HUES64 (cell line): ENCODE data around the gene SNTG2.

ENCODE experiments used
- H3K27ac ChIP-seq: 2 replicates; pipeline ENCODE4 v1.7.0; 2013; ENCODE audit warnings: low read depth, low read length, inconsistent platforms
- H3K27me3 ChIP-seq: 2 replicates; pipeline ENCODE4 v1.6.1; 2013; ENCODE audit warnings: mild to moderate bottlenecking, low read length; ENCODE audit not compliant: insufficient read depth
- H3K36me3 ChIP-seq: 2 replicates; pipeline ENCODE4 v1.6.1; 2013; ENCODE audit warnings: mild to moderate bottlenecking, low read length; ENCODE audit not compliant: insufficient read depth
- H3K4me1 ChIP-seq: 2 replicates; pipeline ENCODE4 v1.6.1; 2013; ENCODE audit warnings: mild to moderate bottlenecking, low read length, moderate library complexity; ENCODE audit not compliant: insufficient read depth
- H3K4me3 ChIP-seq: 2 replicates; pipeline ENCODE4 v1.5.1; 2013; ENCODE audit warnings: mild to moderate bottlenecking, low read length, moderate library complexity
- H3K9ac ChIP-seq: 2 replicates; pipeline ENCODE4 v1.6.1; 2013; ENCODE audit warnings: mild to moderate bottlenecking, low read depth, low read length
- H3K9me3 ChIP-seq: 2 replicates; pipeline ENCODE4 v1.6.1; 2013; ENCODE audit warnings: low read depth, low read length; ENCODE audit not compliant: insufficient read depth
- WGBS: fragments of 150-250, 120-280 bp; methylation state at CpG from one replicate; pipeline ENCODE4 v1.1.7; 2013; ENCODE audit warnings: missing lambda C conversion rate; 5-methylcytosine and 5-hydroxymethylcytosine counted together

SNTG2 gene

DNA sequence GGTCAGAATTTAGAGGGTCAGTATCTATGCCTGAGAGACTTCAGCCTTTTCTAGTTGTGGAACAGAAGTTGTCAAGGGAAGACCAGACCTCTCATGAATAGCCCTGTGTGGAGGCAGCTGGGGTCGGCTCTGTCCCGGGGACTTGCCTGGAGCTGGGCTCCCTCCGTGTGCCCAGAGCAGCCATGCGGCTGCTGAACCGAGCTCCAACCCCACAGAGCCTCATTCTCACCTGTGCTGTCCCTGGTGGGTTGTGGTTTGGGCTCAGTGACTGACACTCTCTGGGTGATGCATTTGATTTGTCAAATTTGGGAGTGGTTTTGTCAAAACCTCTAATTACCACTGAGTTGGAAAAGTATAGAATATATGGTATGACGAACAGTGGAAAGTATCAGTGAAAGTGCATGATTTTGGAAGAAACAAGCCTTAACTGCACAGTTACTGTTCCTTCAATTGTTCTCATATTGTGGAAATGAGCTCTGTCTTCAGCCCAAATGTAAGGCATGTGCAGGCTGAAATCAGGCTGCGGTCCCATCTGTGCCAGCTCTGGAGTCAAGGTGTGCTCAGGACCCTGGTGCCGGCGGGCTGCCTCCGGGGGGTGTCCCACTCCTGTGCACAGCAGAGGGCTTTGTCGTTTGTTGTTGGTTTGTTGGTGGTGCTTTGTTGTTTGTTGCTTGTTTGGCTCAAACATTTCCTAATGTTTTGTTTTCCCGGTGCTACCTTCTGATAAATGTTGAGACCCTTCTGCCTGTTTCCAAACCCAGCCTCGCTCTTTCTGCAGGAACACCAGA, 200.3 kb downstream of the SNTG2 start:
- Histone ChIP-seq H3K27me3 (no peaks in the 10 kb centered on the region), H3K4me1 (no peaks in the 10 kb centered on the region), H3K4me3 (no peak overlapping the region), H3K27ac (no peak overlapping the region), H3K9me3 (no peaks in the 10 kb centered on the region), H3K9ac (no peak overlapping the region), H3K36me3 (no peaks in the 10 kb centered on the region)
- WGBS: 75% methylated on average over 13 of the region's 13 CpGs

DNA sequence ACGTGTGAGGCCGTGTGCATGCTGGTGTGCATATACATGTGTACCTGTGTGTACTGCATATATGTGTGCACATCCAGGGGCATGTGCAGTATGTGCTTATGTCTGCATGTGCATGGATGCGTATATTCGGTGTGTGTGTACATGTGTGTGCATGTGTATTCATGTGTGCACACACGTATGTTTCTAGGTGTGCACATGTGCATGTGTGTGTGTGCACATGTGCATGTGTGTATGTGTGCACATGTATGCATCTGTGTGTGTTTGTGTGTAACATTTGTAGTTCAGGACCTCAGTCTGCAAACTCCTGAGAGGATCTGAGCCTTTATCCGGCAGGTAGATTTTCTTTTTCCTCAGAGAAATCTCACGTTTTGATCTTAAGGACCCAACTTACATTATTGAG, 201.7 kb downstream of the SNTG2 start:
- 94% methylated on average over 5 of the region's 7 CpGs for whole genome bisulfite sequencing
- H3K4me1 ChIP-seq: no peaks in the 10 kb centered on the region
- no peak overlapping the region for H3K4me3 ChIP-seq
- H3K27me3 ChIP-seq: no peaks in the 10 kb centered on the region
- H3K9ac ChIP-seq: no peak overlapping the region
- no peaks in the 10 kb centered on the region for H3K36me3 ChIP-seq
- H3K27ac ChIP-seq: no peak overlapping the region
- H3K9me3 ChIP-seq: no peaks in the 10 kb centered on the region

DNA sequence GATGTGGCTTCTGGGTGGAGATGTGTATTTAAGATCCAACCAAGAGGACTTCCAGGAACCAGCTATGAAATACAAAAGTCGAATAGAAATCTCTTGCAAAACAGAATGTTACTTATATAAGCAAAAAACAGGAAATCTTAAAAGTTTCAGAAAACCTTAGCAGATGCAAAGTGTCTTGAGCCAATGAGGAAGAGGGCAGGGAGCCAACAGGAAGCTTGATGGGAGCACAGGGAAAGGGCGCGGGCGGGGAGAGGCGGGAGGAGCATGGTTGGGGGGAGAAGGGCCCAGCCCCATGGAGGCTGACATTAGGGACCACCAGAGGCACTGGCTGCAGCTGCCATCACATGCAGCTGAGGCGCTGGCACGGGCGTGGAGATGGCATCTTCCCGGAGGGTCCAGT, 203.3 kb downstream of the SNTG2 start:
- Histone ChIP-seq H3K4me1 (no peaks in the 10 kb centered on the region), H3K4me3 (no peak overlapping the region), H3K36me3 (no peaks in the 10 kb centered on the region), H3K27ac (no peak overlapping the region), H3K27me3 (no peaks in the 10 kb centered on the region), H3K9ac (no peak overlapping the region), H3K9me3 (no peaks in the 10 kb centered on the region)
- WGBS: 79% methylated on average over 8 of the region's 9 CpGs

DNA sequence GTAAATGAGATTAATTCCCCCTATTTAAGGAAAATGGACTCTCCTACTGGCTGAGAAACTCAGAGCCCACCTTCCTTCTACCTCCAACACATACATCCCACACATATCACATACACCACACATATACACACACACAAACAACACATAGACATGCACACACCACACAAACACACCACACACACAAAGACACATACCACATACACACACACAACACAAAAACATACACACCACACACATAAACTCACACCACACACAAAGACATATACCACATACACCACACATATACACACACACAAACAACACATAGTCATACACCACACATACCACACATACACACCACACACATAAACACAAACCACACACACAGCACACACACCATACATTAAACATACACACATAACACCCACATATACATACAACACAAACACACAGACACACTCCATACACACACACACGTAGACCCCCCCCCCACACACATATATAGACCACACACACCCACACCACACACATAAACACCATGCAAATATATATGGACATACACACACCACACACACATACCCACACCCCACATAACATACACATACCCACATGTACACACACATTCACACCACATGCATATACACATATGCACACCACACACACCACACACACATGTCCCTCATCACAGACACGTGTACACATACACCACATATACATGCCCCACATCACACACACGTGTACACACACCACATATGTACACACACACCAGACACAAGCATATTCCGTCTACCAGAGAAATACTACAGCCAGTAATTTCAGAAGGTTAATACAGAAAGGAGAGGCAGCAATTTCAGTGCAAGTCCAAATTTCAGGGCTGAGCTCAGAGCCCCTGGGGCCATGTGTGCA, 204.3 kb downstream of the SNTG2 start:
- no peak overlapping the region for H3K4me3 ChIP-seq
- no peak overlapping the region for H3K9ac ChIP-seq
- H3K9me3 ChIP-seq: no peaks in the 10 kb centered on the region
- no peaks in the 10 kb centered on the region for H3K36me3 ChIP-seq
- 91% methylated on average over 4 of the region's 4 CpGs for WGBS
- no peaks in the 10 kb centered on the region for H3K27me3 ChIP-seq
- no peak overlapping the region for H3K27ac ChIP-seq
- no peaks in the 10 kb centered on the region for H3K4me1 ChIP-seq

DNA sequence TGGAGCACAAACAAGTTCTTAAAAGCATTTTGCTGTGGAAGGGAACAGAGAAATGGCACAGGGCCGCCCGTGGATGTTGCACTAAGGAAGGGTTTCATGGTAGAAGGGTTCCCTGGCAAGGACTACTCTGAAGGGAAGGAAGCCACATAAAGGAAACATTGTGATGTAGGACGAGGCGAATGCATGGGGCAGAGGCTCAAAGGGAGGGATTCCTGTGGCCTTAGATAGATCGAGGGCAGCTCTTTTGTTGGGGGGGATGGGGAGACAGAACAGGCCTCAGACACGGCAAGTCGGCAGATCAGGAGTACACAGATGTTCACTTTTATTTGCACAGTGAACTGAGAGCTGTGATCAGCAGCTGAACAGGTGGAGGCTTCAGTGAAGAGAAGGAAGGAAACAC, 205.4 kb downstream of the SNTG2 start:
- WGBS: 86% methylated on average over 7 of the region's 7 CpGs
- Histone ChIP-seq H3K9me3 (no peaks in the 10 kb centered on the region), H3K4me1 (no peaks in the 10 kb centered on the region), H3K27ac (no peak overlapping the region), H3K4me3 (no peak overlapping the region), H3K27me3 (no peaks in the 10 kb centered on the region), H3K36me3 (no peaks in the 10 kb centered on the region), H3K9ac (no peak overlapping the region)

DNA sequence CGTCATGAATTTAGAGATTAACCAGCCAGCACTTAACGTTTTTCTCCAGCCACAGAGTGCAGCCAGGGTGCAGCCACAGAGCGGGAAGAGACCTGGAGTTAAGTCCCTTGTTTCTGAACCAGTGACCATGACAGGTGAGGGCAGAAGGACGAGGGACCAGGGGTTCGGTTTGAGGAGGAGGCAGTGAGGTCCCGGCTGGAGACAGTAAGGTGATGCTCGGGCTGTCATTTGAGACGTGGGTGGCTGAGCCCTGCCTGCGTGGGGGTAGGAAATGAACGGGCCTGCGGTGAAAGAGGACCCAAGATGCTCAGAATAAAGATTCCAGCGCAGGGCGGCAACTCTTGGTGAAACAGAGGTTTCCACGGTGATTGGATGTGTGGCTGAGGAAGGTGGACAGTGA, 205.9 kb downstream of the SNTG2 start:
- Histone ChIP-seq H3K27me3 (no peaks in the 10 kb centered on the region), H3K9ac (no peak overlapping the region)
- 76% methylated on average over 14 of the region's 14 CpGs for WGBS

DNA sequence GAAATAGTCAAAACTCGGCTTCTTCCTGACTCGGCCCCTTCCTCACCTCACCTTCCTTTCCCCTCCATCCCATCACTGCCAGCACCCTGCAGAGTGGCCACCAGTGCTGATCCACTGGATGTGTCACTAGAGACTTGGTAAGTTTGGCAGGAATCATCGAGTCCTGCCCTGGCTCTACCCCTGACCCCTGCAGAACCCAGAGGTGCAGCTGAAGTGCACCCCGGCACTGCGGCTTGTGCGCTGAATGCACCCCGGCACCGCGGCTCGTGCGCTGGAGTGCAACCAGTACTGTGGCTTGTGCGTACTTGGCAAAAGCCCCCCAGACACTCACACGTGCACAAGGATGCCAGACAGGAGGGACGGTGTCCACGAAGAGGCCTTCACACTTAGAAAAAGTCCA, 206.5 kb downstream of the SNTG2 start:
- H3K9ac ChIP-seq: no peak overlapping the region
- H3K27ac ChIP-seq: no peak overlapping the region
- no peaks in the 10 kb centered on the region for H3K9me3 ChIP-seq
- H3K36me3 ChIP-seq: no peaks in the 10 kb centered on the region
- H3K27me3 ChIP-seq: no peaks in the 10 kb centered on the region
- WGBS: 96% methylated on average over 14 of the region's 15 CpGs
- no peaks in the 10 kb centered on the region for H3K4me1 ChIP-seq
- no peak overlapping the region for H3K4me3 ChIP-seq

More for the DNA sequence above, 205.9 kb downstream of the SNTG2 start:
- no peaks in the 10 kb centered on the region for H3K4me1 ChIP-seq
- no peak overlapping the region for H3K4me3 ChIP-seq
- no peaks in the 10 kb centered on the region for H3K9me3 ChIP-seq
- no peak overlapping the region for H3K27ac ChIP-seq
- no peaks in the 10 kb centered on the region for H3K36me3 ChIP-seq

DNA sequence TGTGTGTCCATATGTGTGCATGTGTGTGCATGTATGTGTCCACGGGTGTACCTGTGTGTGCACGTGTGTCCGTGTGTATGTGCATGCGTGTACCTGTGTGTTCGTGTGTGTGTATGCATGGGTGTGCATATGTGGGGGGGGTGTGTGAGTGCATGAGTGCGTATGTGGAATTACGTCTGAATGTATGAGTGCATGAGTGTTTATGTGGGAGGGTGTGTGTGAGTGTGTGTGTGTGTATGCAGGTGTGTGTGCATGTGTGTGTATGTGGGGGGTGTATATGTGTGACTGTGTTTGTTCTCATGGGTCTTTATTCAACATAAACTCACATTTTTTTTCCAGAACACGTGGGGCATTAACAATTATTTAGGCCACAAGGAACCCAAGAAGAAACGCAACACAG, 208.4 kb downstream of the SNTG2 start:
- Histone ChIP-seq H3K36me3 (0 out of 2 replicates have a peak, but pooled peaks cover 2% of the 10 kb centered on the region), H3K27ac (no peak overlapping the region), H3K27me3 (no peaks in the 10 kb centered on the region), H3K4me1 (no peaks in the 10 kb centered on the region), H3K4me3 (no peak overlapping the region), H3K9me3 (no peaks in the 10 kb centered on the region), H3K9ac (no peak overlapping the region)
- WGBS: 84% methylated on average over 9 of the region's 9 CpGs

DNA sequence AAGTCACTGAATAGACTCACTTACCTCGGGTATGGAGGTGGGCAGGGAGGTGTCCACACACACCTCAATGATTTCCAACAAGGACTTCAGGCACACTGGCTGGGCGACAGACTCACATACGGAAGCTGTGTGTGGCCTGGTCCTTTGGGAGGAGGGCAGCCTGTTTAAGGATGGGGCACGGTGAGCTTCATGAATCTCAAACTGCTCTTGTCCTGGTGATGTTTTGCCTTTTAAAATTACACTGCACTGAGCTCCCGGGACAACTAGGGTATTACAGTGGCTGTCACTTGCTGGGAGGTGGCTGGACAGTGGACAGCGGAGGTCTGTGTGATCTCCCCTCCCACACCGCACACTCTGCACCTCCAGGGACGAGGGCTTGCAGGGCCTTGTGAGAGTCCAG, 211.6 kb downstream of the SNTG2 start:
- 97% methylated on average over 8 of the region's 8 CpGs for WGBS
- Histone ChIP-seq H3K9me3 (no peaks in the 10 kb centered on the region), H3K4me1 (no peaks in the 10 kb centered on the region), H3K27me3 (no peaks in the 10 kb centered on the region), H3K4me3 (no peak overlapping the region), H3K36me3 (peaks cover 16% of the 10 kb centered on the region), H3K9ac (no peak overlapping the region), H3K27ac (no peak overlapping the region)

DNA sequence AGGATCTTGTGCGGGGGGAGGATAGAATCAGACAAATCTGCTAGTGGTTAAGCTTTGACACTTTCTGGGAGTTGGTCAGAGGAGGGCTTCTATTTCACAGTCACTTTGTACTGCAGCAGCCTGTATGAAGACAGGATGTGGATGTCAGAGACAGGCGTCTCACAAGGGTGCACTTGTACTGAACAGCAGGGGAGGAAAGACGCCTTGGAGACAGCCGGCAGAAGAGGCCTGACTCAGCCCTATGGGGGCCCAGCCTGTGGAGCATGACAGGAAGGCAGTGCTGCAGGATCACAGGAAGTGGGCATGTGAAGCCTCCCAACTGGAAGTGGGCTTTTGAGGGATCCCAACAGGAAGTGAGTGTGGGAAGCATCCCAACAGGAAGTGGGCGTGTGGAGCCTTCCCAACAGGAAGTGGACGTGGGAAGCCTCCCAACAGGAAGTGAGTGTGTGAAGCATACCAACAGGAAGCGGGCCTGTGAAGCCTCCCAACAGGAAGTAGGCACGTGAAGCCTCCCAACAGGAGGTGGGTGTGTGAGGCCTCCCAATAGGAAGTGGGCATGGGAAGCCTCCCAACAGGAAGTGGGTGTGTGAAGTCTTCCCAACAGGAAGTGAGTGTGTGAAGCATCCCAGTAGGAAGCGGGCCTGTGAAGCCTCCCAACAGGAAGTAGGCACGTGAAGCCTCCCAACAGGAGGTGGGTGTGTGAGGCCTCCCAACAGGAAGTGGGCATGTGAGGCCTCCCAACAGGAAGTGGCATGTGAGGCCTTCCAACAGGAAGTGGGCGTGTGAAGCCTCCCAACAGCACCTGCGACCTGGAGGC, 212.3 kb downstream of the SNTG2 start:
- H3K4me3 ChIP-seq: no peak overlapping the region
- H3K27me3 ChIP-seq: no peaks in the 10 kb centered on the region
- H3K36me3 ChIP-seq: peaks cover 16% of the 10 kb centered on the region
- WGBS: 91% methylated on average over 12 of the region's 12 CpGs
- H3K27ac ChIP-seq: no peak overlapping the region
- H3K9me3 ChIP-seq: no peaks in the 10 kb centered on the region
- H3K9ac ChIP-seq: no peak overlapping the region
- no peaks in the 10 kb centered on the region for H3K4me1 ChIP-seq

DNA sequence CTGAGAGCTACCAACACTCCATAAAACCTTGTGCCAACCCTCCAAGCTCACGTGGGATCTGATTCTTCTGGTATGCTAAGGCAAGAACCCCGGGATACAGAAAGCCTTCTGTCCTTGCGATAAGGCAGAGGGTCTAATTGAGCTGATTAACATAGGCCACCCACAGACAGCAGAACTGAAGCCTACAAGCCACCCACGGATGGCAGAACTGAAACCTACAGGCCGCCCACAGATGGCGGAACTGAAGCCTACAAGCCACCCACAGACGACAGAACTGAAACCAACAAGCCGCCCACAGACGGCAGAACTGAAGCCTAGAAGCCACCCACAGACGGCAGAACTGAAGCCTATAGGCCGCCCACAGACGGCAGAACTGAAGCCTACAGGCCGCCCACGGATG, 216.3 kb downstream of the SNTG2 start:
- Histone ChIP-seq H3K27ac (no peak overlapping the region), H3K9me3 (peaks cover 13% of the 10 kb centered on the region), H3K4me1 (no peaks in the 10 kb centered on the region), H3K27me3 (no peaks in the 10 kb centered on the region), H3K9ac (no peak overlapping the region), H3K36me3 (peaks cover 29% of the 10 kb centered on the region), H3K4me3 (no peak overlapping the region)
- WGBS: 95% methylated on average over 14 of the region's 14 CpGs
